Liver (tissue), 9 donors: ENCODE measurements around the gene FSIP1. TPM values are rescaled to one million over a fixed set of nuclear protein-coding genes. Genes with fewer than 3 reads are reported as not detected.

ENCODE experiments used
- DNase-seq: peaks from one replicate; pipeline ENCODE4 v3.0.0-alpha.2; 2017; ENCODE audit warnings: low spot score
- H3K27ac ChIP-seq, 2 donors: one replicate each; pipeline ENCODE4 v1.7.0; 2013; ENCODE audit warnings: inconsistent platforms in 2 of 2, low read length in 2 of 2, control low read depth in 1 of 2, low read depth in 1 of 2, mild to moderate bottlenecking in 1 of 2
- H3K27me3 ChIP-seq, 4 donors: one replicate each; pipeline versions ENCODE4 v1.6.1 to v1.7.0; 2013; ENCODE audit warnings: low read length in 3 of 4, inconsistent platforms in 1 of 4, mild to moderate bottlenecking in 1 of 4, moderate library complexity in 1 of 4; ENCODE audit not compliant: control insufficient read depth in 4 of 4, insufficient read depth in 4 of 4
- H3K36me3 ChIP-seq, 4 donors: one replicate each; pipeline versions ENCODE4 v1.6.1 to v1.7.0; 2013; ENCODE audit warnings: low read length in 3 of 4, mild to moderate bottlenecking in 3 of 4, low read depth in 1 of 4, moderate library complexity in 1 of 4; ENCODE audit not compliant: control insufficient read depth in 4 of 4, insufficient read depth in 3 of 4
- H3K4me1 ChIP-seq, 4 donors: one replicate each; pipeline versions ENCODE4 v1.6.1 to v1.7.0; 2013; ENCODE audit warnings: low read length in 3 of 4, mild to moderate bottlenecking in 3 of 4, moderate library complexity in 1 of 4; ENCODE audit not compliant: control insufficient read depth in 4 of 4, insufficient read depth in 4 of 4
- H3K4me3 ChIP-seq, 3 donors: one replicate each; pipeline versions ENCODE4 v1.6.1 to v1.7.0; 2013; ENCODE audit warnings: low read length in 3 of 3, control low read depth in 1 of 3, low read depth in 1 of 3, mild to moderate bottlenecking in 1 of 3
- H3K9ac ChIP-seq, 2 donors: one replicate each; pipeline ENCODE4 v1.7.0; 2013; ENCODE audit warnings: low read length in 2 of 2, mild to moderate bottlenecking in 2 of 2, moderate library complexity in 2 of 2, control low read depth in 1 of 2, low read depth in 1 of 2
- H3K9me3 ChIP-seq, 4 donors: one replicate each; pipeline versions ENCODE4 v1.6.1 to v1.7.0; 2013; ENCODE audit warnings: low read length in 3 of 4; ENCODE audit not compliant: control insufficient read depth in 4 of 4
- EGR1 ChIP-seq, 2 donors: IDR thresholded peaks; 2 replicates each; pipeline ENCODE4 v1.6.1; 2016 to 2018; ENCODE audit warnings: antibody characterized with exemption in 2 of 2, low read depth in 2 of 2
- FOXA1 ChIP-seq: IDR thresholded peaks from 2 replicates; pipeline ENCODE4 v1.6.1; 2016; ENCODE audit warnings: antibody characterized with exemption
- GABPA ChIP-seq, 2 donors: IDR thresholded peaks in 1 of 2; conservative IDR thresholded peaks in 1 of 2; 2 replicates each; pipeline ENCODE4 v1.6.1; 2016; ENCODE audit warnings: antibody characterized with exemption in 2 of 2, mild to moderate bottlenecking in 1 of 2, moderate library complexity in 1 of 2
- HNF4A ChIP-seq, 2 donors: conservative IDR thresholded peaks; 2 replicates each; pipeline ENCODE4 v1.6.1; 2016; ENCODE audit warnings: antibody characterized with exemption in 2 of 2, mild to moderate bottlenecking in 2 of 2
- JUND ChIP-seq, 2 donors: IDR thresholded peaks; 2 replicates each; pipeline ENCODE4 v1.6.1; 2016; ENCODE audit warnings: antibody characterized with exemption in 2 of 2
- NR2F2 ChIP-seq: IDR thresholded peaks from 2 replicates; pipeline ENCODE4 v1.6.1; 2016; ENCODE audit warnings: antibody characterized with exemption
- RAD21 ChIP-seq, 2 donors: IDR thresholded peaks; 2 replicates each; pipeline ENCODE4 v1.6.1; 2016; ENCODE audit warnings: antibody characterized with exemption in 2 of 2, mild to moderate bottlenecking in 2 of 2
- RXRA ChIP-seq, 2 donors: IDR thresholded peaks; 2 replicates each; pipeline ENCODE4 v1.6.1; 2017 to 2018; ENCODE audit warnings: antibody characterized with exemption in 2 of 2, mild to moderate bottlenecking in 1 of 2
- YY1 ChIP-seq: IDR thresholded peaks from 2 replicates; pipeline ENCODE4 v1.6.1; 2016; ENCODE audit warnings: antibody characterized with exemption, mild to moderate bottlenecking
- whole genome bisulfite sequencing: extraction: QIAGEN DNeasy Blood & Tissue Kit; methylation state at CpG from one replicate; pipeline ENCODE4 v1.1.7; 2013; 5-methylcytosine and 5-hydroxymethylcytosine counted together
- polyA plus RNA-seq, 2 donors: library from polyadenylated mRNA; stranded (reverse) in 1 of 2; unstranded in 1 of 2; fragments of 200-250 nt in 1 of 2; fragments of >200 nt in 1 of 2; fragmentation: Nextera tagmentation in 1 of 2; extraction: Ambion mirVana in 1 of 2; gene quantifications; one replicate each; pipeline versions ENCODE4 v1.2.1 to v1.2.3, GENCODE V29; 2013 to 2015
- total RNA-seq, 2 donors: library from RNA; depleted of rRNA; stranded (reverse); fragments of >200 nt; gene quantifications; one replicate each; pipeline ENCODE4 v1.2.3, GENCODE V29; 2014
- TF ChIP-seq, protein P1 (sequence below): fragments of 150-350 bp; IDR thresholded peaks from 2 replicates; pipeline ENCODE4 v1.5.1; 2017; ENCODE audit warnings: improper control_type of control experiment, low read depth, low read length; ENCODE audit not compliant: missing input control
- TF ChIP-seq, protein P2 (sequence below): IDR thresholded peaks from 2 replicates; pipeline ENCODE4 v1.6.1; 2016; ENCODE audit warnings: antibody characterized with exemption, mild to moderate bottlenecking
- TF ChIP-seq, protein P3 (sequence below): IDR thresholded peaks from 2 replicates; pipeline ENCODE4 v1.6.1; 2016; ENCODE audit warnings: antibody characterized with exemption
- TF ChIP-seq, protein P4 (sequence below): IDR thresholded peaks from 2 replicates; pipeline ENCODE4 v1.6.1; 2016; ENCODE audit warnings: antibody characterized with exemption
- TF ChIP-seq, protein P5 (sequence below): IDR thresholded peaks from 2 replicates; pipeline ENCODE4 v1.6.1; 2016; ENCODE audit warnings: antibody characterized with exemption
- donor health status: healthy.
- donor health status: healthy.
- donor health status: healthy.
- donor health status: healthy.
- donor health status: healthy.

Gene FSIP1
- total and polyA plus RNA-seq, 4 donors = 0.05 to 0.29 (median 0.13) TPM

DNA sequence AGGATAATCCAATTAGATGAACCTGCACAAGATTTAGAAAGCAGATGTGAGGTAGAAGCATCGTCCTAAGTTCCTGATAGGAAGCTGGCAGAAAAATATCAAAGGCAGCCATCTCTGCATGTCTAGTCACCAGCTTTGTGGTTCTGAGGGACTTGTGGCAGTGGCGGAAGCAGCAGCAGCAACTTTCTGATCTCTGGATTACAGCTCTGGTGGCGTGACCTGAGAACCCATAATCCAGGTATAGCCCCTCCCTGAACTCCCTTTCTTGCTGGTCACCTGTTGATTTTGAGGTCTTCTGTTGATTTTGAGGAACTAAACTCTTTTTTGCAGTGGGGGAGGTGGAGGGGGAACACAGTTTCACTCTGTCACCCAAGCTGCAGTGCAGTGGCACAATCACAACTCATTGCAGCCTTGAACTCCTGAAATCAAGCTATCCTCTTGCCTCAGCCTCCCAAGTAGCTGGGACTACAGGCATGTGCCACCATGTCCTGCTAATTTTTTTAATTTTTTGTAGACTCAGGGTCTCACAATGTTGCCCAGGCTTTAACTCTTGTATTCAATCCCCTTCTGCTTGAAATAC is 7.9 kb downstream of the FSIP1 start:
- no peaks in the 10 kb centered on the region for H3K27me3 ChIP-seq
- no peak overlapping the region for H3K9ac ChIP-seq
- WGBS = 88% methylated on average over 3 of the region's 3 CpGs
- no peaks in the 10 kb centered on the region for H3K4me1 ChIP-seq
- DNase-seq = no peak
- no peak overlapping the region for H3K4me3 ChIP-seq
- no peaks in the 10 kb centered on the region for H3K36me3 ChIP-seq
- H3K27ac ChIP-seq = no peak overlapping the region
- TF ChIP-seq, protein P1, sequence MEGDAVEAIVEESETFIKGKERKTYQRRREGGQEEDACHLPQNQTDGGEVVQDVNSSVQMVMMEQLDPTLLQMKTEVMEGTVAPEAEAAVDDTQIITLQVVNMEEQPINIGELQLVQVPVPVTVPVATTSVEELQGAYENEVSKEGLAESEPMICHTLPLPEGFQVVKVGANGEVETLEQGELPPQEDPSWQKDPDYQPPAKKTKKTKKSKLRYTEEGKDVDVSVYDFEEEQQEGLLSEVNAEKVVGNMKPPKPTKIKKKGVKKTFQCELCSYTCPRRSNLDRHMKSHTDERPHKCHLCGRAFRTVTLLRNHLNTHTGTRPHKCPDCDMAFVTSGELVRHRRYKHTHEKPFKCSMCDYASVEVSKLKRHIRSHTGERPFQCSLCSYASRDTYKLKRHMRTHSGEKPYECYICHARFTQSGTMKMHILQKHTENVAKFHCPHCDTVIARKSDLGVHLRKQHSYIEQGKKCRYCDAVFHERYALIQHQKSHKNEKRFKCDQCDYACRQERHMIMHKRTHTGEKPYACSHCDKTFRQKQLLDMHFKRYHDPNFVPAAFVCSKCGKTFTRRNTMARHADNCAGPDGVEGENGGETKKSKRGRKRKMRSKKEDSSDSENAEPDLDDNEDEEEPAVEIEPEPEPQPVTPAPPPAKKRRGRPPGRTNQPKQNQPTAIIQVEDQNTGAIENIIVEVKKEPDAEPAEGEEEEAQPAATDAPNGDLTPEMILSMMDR = no peak
- TF ChIP-seq, protein P2, sequence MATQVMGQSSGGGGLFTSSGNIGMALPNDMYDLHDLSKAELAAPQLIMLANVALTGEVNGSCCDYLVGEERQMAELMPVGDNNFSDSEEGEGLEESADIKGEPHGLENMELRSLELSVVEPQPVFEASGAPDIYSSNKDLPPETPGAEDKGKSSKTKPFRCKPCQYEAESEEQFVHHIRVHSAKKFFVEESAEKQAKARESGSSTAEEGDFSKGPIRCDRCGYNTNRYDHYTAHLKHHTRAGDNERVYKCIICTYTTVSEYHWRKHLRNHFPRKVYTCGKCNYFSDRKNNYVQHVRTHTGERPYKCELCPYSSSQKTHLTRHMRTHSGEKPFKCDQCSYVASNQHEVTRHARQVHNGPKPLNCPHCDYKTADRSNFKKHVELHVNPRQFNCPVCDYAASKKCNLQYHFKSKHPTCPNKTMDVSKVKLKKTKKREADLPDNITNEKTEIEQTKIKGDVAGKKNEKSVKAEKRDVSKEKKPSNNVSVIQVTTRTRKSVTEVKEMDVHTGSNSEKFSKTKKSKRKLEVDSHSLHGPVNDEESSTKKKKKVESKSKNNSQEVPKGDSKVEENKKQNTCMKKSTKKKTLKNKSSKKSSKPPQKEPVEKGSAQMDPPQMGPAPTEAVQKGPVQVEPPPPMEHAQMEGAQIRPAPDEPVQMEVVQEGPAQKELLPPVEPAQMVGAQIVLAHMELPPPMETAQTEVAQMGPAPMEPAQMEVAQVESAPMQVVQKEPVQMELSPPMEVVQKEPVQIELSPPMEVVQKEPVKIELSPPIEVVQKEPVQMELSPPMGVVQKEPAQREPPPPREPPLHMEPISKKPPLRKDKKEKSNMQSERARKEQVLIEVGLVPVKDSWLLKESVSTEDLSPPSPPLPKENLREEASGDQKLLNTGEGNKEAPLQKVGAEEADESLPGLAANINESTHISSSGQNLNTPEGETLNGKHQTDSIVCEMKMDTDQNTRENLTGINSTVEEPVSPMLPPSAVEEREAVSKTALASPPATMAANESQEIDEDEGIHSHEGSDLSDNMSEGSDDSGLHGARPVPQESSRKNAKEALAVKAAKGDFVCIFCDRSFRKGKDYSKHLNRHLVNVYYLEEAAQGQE = no peak
- TF ChIP-seq FOXA1 (no peak), EGR1 (IDR thresholded peaks at IDR 0.05; ENCODE audit: low read depth in 2 of 2) (no peak), NR2F2 (no peak), RXRA (IDR thresholded peaks at IDR 0.05) (no peak), GABPA (IDR thresholded peaks at IDR 0.05 in 1 of 2, conservative IDR thresholded peaks at IDR 0.05 in 1 of 2) (no peak), RAD21 (IDR thresholded peaks at IDR 0.05) (no peak), JUND (IDR thresholded peaks at IDR 0.05) (no peak), YY1 (no peak), HNF4A (conservative IDR thresholded peaks at IDR 0.05) (no peak)
- TF ChIP-seq, protein P3, sequence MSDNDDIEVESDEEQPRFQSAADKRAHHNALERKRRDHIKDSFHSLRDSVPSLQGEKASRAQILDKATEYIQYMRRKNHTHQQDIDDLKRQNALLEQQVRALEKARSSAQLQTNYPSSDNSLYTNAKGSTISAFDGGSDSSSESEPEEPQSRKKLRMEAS = no peak
- TF ChIP-seq, protein P4, sequence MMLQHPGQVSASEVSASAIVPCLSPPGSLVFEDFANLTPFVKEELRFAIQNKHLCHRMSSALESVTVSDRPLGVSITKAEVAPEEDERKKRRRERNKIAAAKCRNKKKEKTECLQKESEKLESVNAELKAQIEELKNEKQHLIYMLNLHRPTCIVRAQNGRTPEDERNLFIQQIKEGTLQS = no peak
- TF ChIP-seq, protein P5, sequence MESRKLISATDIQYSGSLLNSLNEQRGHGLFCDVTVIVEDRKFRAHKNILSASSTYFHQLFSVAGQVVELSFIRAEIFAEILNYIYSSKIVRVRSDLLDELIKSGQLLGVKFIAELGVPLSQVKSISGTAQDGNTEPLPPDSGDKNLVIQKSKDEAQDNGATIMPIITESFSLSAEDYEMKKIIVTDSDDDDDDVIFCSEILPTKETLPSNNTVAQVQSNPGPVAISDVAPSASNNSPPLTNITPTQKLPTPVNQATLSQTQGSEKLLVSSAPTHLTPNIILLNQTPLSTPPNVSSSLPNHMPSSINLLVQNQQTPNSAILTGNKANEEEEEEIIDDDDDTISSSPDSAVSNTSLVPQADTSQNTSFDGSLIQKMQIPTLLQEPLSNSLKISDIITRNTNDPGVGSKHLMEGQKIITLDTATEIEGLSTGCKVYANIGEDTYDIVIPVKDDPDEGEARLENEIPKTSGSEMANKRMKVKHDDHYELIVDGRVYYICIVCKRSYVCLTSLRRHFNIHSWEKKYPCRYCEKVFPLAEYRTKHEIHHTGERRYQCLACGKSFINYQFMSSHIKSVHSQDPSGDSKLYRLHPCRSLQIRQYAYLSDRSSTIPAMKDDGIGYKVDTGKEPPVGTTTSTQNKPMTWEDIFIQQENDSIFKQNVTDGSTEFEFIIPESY = no peak
- H3K9me3 ChIP-seq = no peaks in the 10 kb centered on the region
